ENCODE data around the gene ICOSLG.
"Not testable (repeated sequence)": the region's sequence is repeated elsewhere in the genome, so short reads cannot be mapped to it uniquely, and the experiment has no call there.

The ICOSLG gene

GRCh38 chr21:44220674-44221073, 20.1 kb downstream of the ICOSLG start:
- not testable (repeated sequence) for DNase-seq

GRCh38 chr21:44218461-44218860, 22.3 kb downstream of the ICOSLG start:
- not testable (repeated sequence) for DNase-seq

- not testable (repeated sequence) for DNase-seq
These were observed 28.8 kb downstream of the ICOSLG start for GRCh38 chr21:44211978-44212377.

- not testable (repeated sequence) for DNase-seq
These were observed 29.2 kb downstream of the ICOSLG start for GRCh38 chr21:44211574-44211973.

GRCh38 chr21:44207860-44208646, 32.7 kb downstream of the ICOSLG start:
- DNase-seq: peak in 2 of 3 donors; percentile 2 to 17

GRCh38 chr21:44206698-44207676, 33.8 kb downstream of the ICOSLG start:
- not testable (repeated sequence) for DNase-seq

GRCh38 chr21:44206187-44206586, 34.6 kb downstream of the ICOSLG start:
- DNase-seq: not testable (repeated sequence)

GRCh38 chr21:44202590-44203299, 38.0 kb downstream of the ICOSLG start:
- DNase-seq: not testable (repeated sequence)

GRCh38 chr21:44199997-44200396, 40.7 kb downstream of the ICOSLG start:
- peak in 1 of 3 donors; percentile 14 for DNase-seq

GRCh38 chr21:44199448-44199847, 41.3 kb downstream of the ICOSLG start:
- peak in 1 of 3 donors; percentile 12 for DNase-seq

- DNase-seq: not testable (repeated sequence)
These were observed 43.6 kb downstream of the ICOSLG start for GRCh38 chr21:44197156-44197516.

- peak in 2 of 3 donors; percentile 66 to 80 for DNase-seq
These were observed 44.3 kb downstream of the ICOSLG start for GRCh38 chr21:44196212-44197155.

GRCh38 chr21:44194888-44195287, 45.9 kb downstream of the ICOSLG start:
- DNase-seq: not testable (repeated sequence)

GRCh38 chr21:44194451-44194850, 46.3 kb downstream of the ICOSLG start:
- DNase-seq: not testable (repeated sequence)

- DNase-seq: not testable (repeated sequence)
These were observed 47.6 kb downstream of the ICOSLG start for GRCh38 chr21:44193108-44193507.

GRCh38 chr21:44190349-44191271, 50.1 kb downstream of the ICOSLG start:
- not testable (repeated sequence) for DNase-seq

- not testable (repeated sequence) for DNase-seq
These were observed 55.9 kb downstream of the ICOSLG start for GRCh38 chr21:44184862-44185261.

GRCh38 chr21:44182202-44182601, 58.5 kb downstream of the ICOSLG start:
- not testable (repeated sequence) for DNase-seq

- not testable (repeated sequence) for DNase-seq
These were observed 59.2 kb downstream of the ICOSLG start for GRCh38 chr21:44181506-44181905.

- not testable (repeated sequence) for DNase-seq
These were observed 64.6 kb downstream of the ICOSLG start for GRCh38 chr21:44176127-44176526.
